HG02852 (cell line): ENCODE data around the gene CALU.

Experiments used
- ATAC-seq: cut with Tn5 transposase; IDR thresholded peaks from one replicate; pipeline ENCODE4 v1.9.1; 2021; ENCODE audit warnings: mild to moderate bottlenecking, moderate library complexity; ENCODE audit not compliant: unreplicated experiment

The CALU gene

GRCh38 chr7:128781851-128782250 is 42.7 kb downstream of the CALU start:
- no peak for ATAC-seq

- no peak for ATAC-seq
Measured at GRCh38 chr7:128783143-128783861, 44.1 kb downstream of the CALU start.

GRCh38 chr7:128785738-128786137 is 46.6 kb downstream of the CALU start:
- no peak for ATAC-seq

- ATAC-seq, result no peak
Measured at GRCh38 chr7:128788446-128789412, 49.6 kb downstream of the CALU start.

GRCh38 chr7:128790315-128791041 is 51.3 kb downstream of the CALU start:
- ATAC-seq, result no peak

GRCh38 chr7:128791121-128791971 is 52.2 kb downstream of the CALU start, which contains the start of gene CCDC136:
TSS of gene CCDC136 (plus strand) at chr7:128791968. CDS start at chr7:128792412, 444 bp downstream.
- peak; percentile 83 for ATAC-seq

GRCh38 chr7:128791972-128792327 is 52.8 kb downstream of the CALU start:
- ATAC-seq, result no peak

- no peak for ATAC-seq
Measured at GRCh38 chr7:128792471-128793180, 53.5 kb downstream of the CALU start.

GRCh38 chr7:128793181-128793547 is 54.0 kb downstream of the CALU start:
- ATAC-seq, result no peak

- ATAC-seq, result no peak
Measured at GRCh38 chr7:128794020-128794419, 54.9 kb downstream of the CALU start.

- no peak for ATAC-seq
Measured at GRCh38 chr7:128794436-128794835, 55.3 kb downstream of the CALU start.

- ATAC-seq, result no peak
Measured at GRCh38 chr7:128795129-128795528, 56.0 kb downstream of the CALU start.

GRCh38 chr7:128796327-128796726 is 57.2 kb downstream of the CALU start:
- no peak for ATAC-seq

- no peak for ATAC-seq
Measured at GRCh38 chr7:128799451-128799850, 60.3 kb downstream of the CALU start.

- ATAC-seq, result no peak
Measured at GRCh38 chr7:128800567-128800966, 61.4 kb downstream of the CALU start.

- no peak for ATAC-seq
Measured at GRCh38 chr7:128801003-128801402, 61.8 kb downstream of the CALU start.

GRCh38 chr7:128801667-128802418 is 62.7 kb downstream of the CALU start:
- ATAC-seq, result no peak

GRCh38 chr7:128804484-128804883 is 65.3 kb downstream of the CALU start:
- ATAC-seq, result no peak

GRCh38 chr7:128805225-128805624 is 66.1 kb downstream of the CALU start:
- ATAC-seq, result no peak
